ENCODE data around the gene FNBP1.

FNBP1 gene

DNA sequence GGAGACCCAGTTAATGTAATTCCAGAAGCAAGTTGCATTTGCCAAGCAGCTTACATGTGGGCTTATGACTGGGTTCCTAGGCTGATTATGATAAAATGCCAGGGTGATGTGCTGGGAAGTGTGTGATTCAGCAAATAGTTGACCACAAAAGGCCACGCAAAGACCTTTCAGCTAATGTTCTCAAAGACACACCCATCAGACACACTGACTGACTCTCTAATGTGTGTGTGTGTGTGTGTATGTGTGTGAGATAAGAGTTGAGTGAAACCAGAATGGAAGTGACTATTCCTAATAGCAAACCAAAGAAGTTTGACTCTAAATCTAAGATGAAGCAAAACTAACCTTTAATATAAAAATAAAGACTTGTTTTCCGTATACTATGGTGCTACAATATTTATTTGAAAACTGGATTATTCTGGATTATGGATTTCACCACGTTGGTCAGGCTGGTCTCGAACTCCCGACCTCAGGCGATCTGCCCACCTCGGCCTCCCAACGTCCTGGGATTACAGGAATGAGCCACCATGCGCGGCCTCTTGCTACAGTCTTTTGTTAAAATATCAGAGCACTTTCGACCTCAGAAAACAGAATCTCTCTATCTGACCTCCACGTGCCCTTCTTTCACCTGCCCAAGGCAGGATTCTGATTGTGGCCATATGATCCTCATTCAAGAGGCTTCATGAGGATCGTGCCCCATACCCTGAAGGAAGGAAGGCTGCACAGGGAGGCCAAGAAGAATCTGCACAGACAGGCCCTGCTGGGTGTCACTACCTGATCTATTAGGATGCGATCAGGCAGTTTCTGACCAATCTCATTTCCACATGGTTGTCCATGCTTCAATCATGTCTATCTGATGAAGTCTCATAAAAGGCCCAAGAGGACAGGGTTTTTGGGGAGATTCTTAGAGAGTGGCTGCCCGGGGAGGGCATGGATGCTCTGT, 132.1 kb downstream of the FNBP1 start:
- no peak overlapping the region for H3K4me3 ChIP-seq (ENCODE audit: low read depth, low read length)
- no peaks in the 10 kb centered on the region for H3K27me3 ChIP-seq (ENCODE audit: control insufficient read depth, insufficient read depth, low read length)
- H3K9ac ChIP-seq (ENCODE audit: low read depth, low read length), result no peak overlapping the region
- H3K36me3 ChIP-seq (ENCODE audit: control insufficient read depth, insufficient read depth, low read length), result no peaks in the 10 kb centered on the region
- no peaks in the 10 kb centered on the region for H3K9me3 ChIP-seq (ENCODE audit: control insufficient read depth, insufficient read depth, low read length)
- peaks cover 9% of the 10 kb centered on the region for H3K4me1 ChIP-seq (ENCODE audit: control insufficient read depth, insufficient read depth, low read length)
- H3K27ac ChIP-seq (ENCODE audit: low read depth, low read length), result no peak overlapping the region

GRCh38 chr9:129909851-129910250, 133.1 kb downstream of the FNBP1 start:
- Histone ChIP-seq H3K36me3 (ENCODE audit: control insufficient read depth, insufficient read depth, low read length) (no peaks in the 10 kb centered on the region), H3K4me1 (ENCODE audit: control insufficient read depth, insufficient read depth, low read length) (peaks cover 9% of the 10 kb centered on the region), H3K9me3 (ENCODE audit: control insufficient read depth, insufficient read depth, low read length) (no peaks in the 10 kb centered on the region), H3K27me3 (ENCODE audit: control insufficient read depth, insufficient read depth, low read length) (no peaks in the 10 kb centered on the region), H3K9ac (ENCODE audit: low read depth, low read length) (no peak overlapping the region), H3K27ac (ENCODE audit: low read depth, low read length) (peak overlapping the region; percentile 35), H3K4me3 (ENCODE audit: low read depth, low read length) (no peak overlapping the region)

- no peak overlapping the region for H3K4me3 ChIP-seq (ENCODE audit: low read depth, low read length)
- H3K9me3 ChIP-seq (ENCODE audit: control insufficient read depth, insufficient read depth, low read length), result no peaks in the 10 kb centered on the region
- no peaks in the 10 kb centered on the region for H3K36me3 ChIP-seq (ENCODE audit: control insufficient read depth, insufficient read depth, low read length)
- H3K4me1 ChIP-seq (ENCODE audit: control insufficient read depth, insufficient read depth, low read length), result peaks cover 9% of the 10 kb centered on the region
- H3K9ac ChIP-seq (ENCODE audit: low read depth, low read length), result no peak overlapping the region
- peak overlapping the region; percentile 87 for H3K27ac ChIP-seq (ENCODE audit: low read depth, low read length)
- no peaks in the 10 kb centered on the region for H3K27me3 ChIP-seq (ENCODE audit: control insufficient read depth, insufficient read depth, low read length)
These were observed 134.1 kb downstream of the FNBP1 start for GRCh38 chr9:129908906-129909305.

GRCh38 chr9:129907201-129907600, 135.8 kb downstream of the FNBP1 start:
- H3K36me3 ChIP-seq (ENCODE audit: control insufficient read depth, insufficient read depth, low read length), result 0 out of 2 replicates have a peak, but pooled peaks cover 7% of the 10 kb centered on the region
- peaks cover 9% of the 10 kb centered on the region for H3K4me1 ChIP-seq (ENCODE audit: control insufficient read depth, insufficient read depth, low read length)
- no peaks in the 10 kb centered on the region for H3K27me3 ChIP-seq (ENCODE audit: control insufficient read depth, insufficient read depth, low read length)

GRCh38 chr9:129906298-129906697, 136.7 kb downstream of the FNBP1 start:
- H3K27ac ChIP-seq (ENCODE audit: low read depth, low read length), result no peak overlapping the region
- no peaks in the 10 kb centered on the region for H3K27me3 ChIP-seq (ENCODE audit: control insufficient read depth, insufficient read depth, low read length)
- no peak overlapping the region for H3K4me3 ChIP-seq (ENCODE audit: low read depth, low read length)
- H3K4me1 ChIP-seq (ENCODE audit: control insufficient read depth, insufficient read depth, low read length), result peaks cover 9% of the 10 kb centered on the region
- no peaks in the 10 kb centered on the region for H3K9me3 ChIP-seq (ENCODE audit: control insufficient read depth, insufficient read depth, low read length)
- H3K9ac ChIP-seq (ENCODE audit: low read depth, low read length), result no peak overlapping the region
- peaks cover 13% of the 10 kb centered on the region; the same call in 1 of the 2 replicates for H3K36me3 ChIP-seq (ENCODE audit: control insufficient read depth, insufficient read depth, low read length)

More at GRCh38 chr9:129907201-129907600, 135.8 kb downstream of the FNBP1 start:
- no peak overlapping the region for H3K9ac ChIP-seq (ENCODE audit: low read depth, low read length)
- H3K4me3 ChIP-seq (ENCODE audit: low read depth, low read length), result no peak overlapping the region
- H3K9me3 ChIP-seq (ENCODE audit: control insufficient read depth, insufficient read depth, low read length), result no peaks in the 10 kb centered on the region
- H3K27ac ChIP-seq (ENCODE audit: low read depth, low read length), result no peak overlapping the region

DNA sequence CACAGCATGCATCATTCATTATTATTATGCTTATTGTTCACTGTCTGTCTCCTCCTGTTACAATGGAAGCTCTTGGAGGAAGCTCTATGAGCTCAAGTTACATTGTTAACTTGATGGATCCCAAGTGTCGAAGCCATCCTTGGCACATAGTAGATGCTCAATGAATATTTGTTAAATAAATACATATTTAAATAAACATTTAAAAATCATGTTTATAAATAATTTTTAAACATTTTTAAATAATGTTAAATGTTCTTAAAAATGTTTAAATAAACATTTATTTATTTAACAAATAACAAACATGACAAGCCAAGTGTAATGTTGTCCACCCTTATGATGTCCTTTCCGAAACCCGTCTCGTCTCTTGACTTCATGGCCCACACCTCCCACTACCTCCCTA, 138.3 kb downstream of the FNBP1 start:
- Histone ChIP-seq H3K9ac (ENCODE audit: low read depth, low read length) (no peak overlapping the region), H3K27ac (ENCODE audit: low read depth, low read length) (no peak overlapping the region), H3K27me3 (ENCODE audit: control insufficient read depth, insufficient read depth, low read length) (no peaks in the 10 kb centered on the region), H3K4me3 (ENCODE audit: low read depth, low read length) (no peak overlapping the region), H3K4me1 (ENCODE audit: control insufficient read depth, insufficient read depth, low read length) (peaks cover 9% of the 10 kb centered on the region), H3K36me3 (ENCODE audit: control insufficient read depth, insufficient read depth, low read length) (peaks cover 19% of the 10 kb centered on the region; the same call in 1 of the 2 replicates), H3K9me3 (ENCODE audit: control insufficient read depth, insufficient read depth, low read length) (no peaks in the 10 kb centered on the region)

DNA sequence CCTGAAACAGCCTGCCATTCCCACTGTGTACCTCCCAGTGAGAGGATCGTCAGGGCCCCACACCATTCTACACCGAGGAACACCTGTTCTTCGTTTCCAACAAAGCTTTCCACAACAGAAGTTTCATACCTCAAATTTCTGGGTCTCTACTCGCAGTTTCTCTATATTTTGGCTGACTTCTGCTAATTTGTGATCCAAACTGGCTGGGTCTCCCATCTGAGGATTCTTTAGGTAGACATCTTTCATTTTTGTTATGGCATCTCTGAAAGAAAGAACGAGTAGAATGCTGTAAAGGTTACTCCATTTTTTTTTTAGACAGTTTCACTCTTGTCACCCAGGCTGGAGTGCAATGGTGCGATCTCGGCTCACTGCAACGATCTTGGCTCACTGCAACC, 140.3 kb downstream of the FNBP1 start:
- Histone ChIP-seq H3K4me1 (ENCODE audit: control insufficient read depth, insufficient read depth, low read length) (no peaks in the 10 kb centered on the region), H3K27ac (ENCODE audit: low read depth, low read length) (no peak overlapping the region), H3K36me3 (ENCODE audit: control insufficient read depth, insufficient read depth, low read length) (peaks cover 20% of the 10 kb centered on the region; the same call in 1 of the 2 replicates), H3K9ac (ENCODE audit: low read depth, low read length) (no peak overlapping the region), H3K27me3 (ENCODE audit: control insufficient read depth, insufficient read depth, low read length) (no peaks in the 10 kb centered on the region), H3K9me3 (ENCODE audit: control insufficient read depth, insufficient read depth, low read length) (no peaks in the 10 kb centered on the region), H3K4me3 (ENCODE audit: low read depth, low read length) (no peak overlapping the region)

- Histone ChIP-seq H3K27me3 (ENCODE audit: control insufficient read depth, insufficient read depth, low read length) (no peaks in the 10 kb centered on the region), H3K27ac (ENCODE audit: low read depth, low read length) (no peak overlapping the region), H3K9me3 (ENCODE audit: control insufficient read depth, insufficient read depth, low read length) (no peaks in the 10 kb centered on the region), H3K4me1 (ENCODE audit: control insufficient read depth, insufficient read depth, low read length) (no peaks in the 10 kb centered on the region), H3K4me3 (ENCODE audit: low read depth, low read length) (no peak overlapping the region), H3K9ac (ENCODE audit: low read depth, low read length) (no peak overlapping the region), H3K36me3 (ENCODE audit: control insufficient read depth, insufficient read depth, low read length) (peaks cover 20% of the 10 kb centered on the region; the same call in 1 of the 2 replicates)
These were observed 140.8 kb downstream of the FNBP1 start for GRCh38 chr9:129901993-129902739.

- Histone ChIP-seq H3K36me3 (ENCODE audit: control insufficient read depth, insufficient read depth, low read length) (peaks cover 23% of the 10 kb centered on the region; the same call in 1 of the 2 replicates), H3K9ac (ENCODE audit: low read depth, low read length) (no peak overlapping the region), H3K9me3 (ENCODE audit: control insufficient read depth, insufficient read depth, low read length) (no peaks in the 10 kb centered on the region), H3K27me3 (ENCODE audit: control insufficient read depth, insufficient read depth, low read length) (no peaks in the 10 kb centered on the region), H3K4me3 (ENCODE audit: low read depth, low read length) (no peak overlapping the region), H3K27ac (ENCODE audit: low read depth, low read length) (no peak overlapping the region), H3K4me1 (ENCODE audit: control insufficient read depth, insufficient read depth, low read length) (no peaks in the 10 kb centered on the region)
These were observed 142.5 kb downstream of the FNBP1 start for GRCh38 chr9:129900263-129901027.

DNA sequence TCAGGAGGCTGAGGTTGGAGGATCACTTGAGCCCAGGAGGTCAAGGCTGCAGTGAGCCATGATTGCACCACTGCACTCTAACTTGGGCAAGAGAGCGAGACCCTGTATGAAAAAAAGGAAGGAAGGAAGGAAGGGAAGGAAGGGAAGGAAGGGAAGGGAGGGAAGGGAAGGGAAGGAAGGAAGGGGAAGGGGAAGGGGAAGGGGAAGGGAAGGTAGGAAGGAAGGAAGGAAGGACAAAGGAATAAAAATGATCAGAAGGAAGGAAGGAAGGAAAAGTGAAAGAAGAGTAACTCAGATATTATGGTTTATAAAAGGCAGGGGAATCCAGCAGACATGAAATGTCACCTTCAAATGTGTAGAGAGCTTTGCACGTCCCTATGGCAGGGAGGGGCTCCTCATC, 143.4 kb downstream of the FNBP1 start:
- Histone ChIP-seq H3K4me1 (ENCODE audit: control insufficient read depth, insufficient read depth, low read length) (no peaks in the 10 kb centered on the region), H3K27ac (ENCODE audit: low read depth, low read length) (no peak overlapping the region), H3K4me3 (ENCODE audit: low read depth, low read length) (no peak overlapping the region), H3K36me3 (ENCODE audit: control insufficient read depth, insufficient read depth, low read length) (peaks cover 28% of the 10 kb centered on the region; the same call in 1 of the 2 replicates), H3K27me3 (ENCODE audit: control insufficient read depth, insufficient read depth, low read length) (no peaks in the 10 kb centered on the region), H3K9ac (ENCODE audit: low read depth, low read length) (no peak overlapping the region), H3K9me3 (ENCODE audit: control insufficient read depth, insufficient read depth, low read length) (no peaks in the 10 kb centered on the region)

All from HUES48 (cell line).